Myocyte (in vitro differentiated cells): ENCODE measurements around the gene TTI1. TPM values are rescaled to one million over a fixed set of nuclear protein-coding genes. Genes with fewer than 3 reads are reported as not detected.

Experiments
- DNase-seq: peaks from one replicate; pipeline ENCODE4 v3.0.0-alpha.2; 2012; ENCODE audit warnings: low read depth
- total RNA-seq: library from RNA; depleted of rRNA; stranded (reverse); fragments of >200 nt; gene quantifications from 2 replicates; pipeline ENCODE4 v1.2.3, GENCODE V29; 2014

Gene TTI1
- total RNA-seq, 1 donor from 2014 or later, result 21.8 TPM

DNA sequence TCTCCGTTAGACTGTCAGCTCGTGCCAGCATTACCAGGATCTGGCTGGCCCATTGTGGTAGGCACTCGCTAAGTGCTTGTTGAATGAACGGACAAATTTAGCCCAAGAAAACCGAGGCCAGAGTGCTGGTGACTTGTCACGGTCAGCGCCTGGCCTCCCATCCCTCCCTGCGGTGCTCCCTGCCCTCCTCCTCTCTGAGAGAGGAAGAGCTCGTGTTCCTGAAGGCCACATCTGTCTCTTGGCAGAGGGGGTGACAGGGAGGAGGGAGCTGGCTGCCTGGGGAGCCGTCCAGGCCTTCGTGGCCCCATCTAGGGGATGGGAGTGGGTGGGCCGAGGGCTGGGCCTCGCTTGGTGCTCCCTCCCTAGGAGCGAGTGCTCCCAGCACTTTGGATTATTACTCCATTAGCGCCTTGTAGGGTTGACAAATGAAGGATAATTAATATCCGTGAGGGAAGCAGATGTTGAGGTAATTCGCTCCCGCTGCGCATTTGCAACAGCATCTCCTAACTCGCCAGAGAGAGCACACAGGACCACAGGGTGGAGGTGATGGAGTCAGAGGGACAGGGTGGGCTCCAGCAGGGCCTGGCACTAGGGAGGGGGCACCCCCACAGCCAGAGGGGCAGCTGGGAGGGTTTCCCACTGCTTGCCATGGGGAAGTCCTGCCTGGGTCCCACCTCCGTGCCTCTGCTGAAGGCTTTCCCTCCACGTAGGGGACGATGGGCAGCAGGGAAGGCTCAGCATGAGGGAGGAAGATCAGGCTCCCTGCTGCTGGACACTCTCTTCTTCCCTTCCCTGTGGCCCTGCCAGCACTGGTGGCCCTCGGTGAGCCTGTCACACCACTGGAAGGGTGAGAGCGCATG is 93.3 kb downstream of the TTI1 start:
- DNase-seq, result no peak

DNA sequence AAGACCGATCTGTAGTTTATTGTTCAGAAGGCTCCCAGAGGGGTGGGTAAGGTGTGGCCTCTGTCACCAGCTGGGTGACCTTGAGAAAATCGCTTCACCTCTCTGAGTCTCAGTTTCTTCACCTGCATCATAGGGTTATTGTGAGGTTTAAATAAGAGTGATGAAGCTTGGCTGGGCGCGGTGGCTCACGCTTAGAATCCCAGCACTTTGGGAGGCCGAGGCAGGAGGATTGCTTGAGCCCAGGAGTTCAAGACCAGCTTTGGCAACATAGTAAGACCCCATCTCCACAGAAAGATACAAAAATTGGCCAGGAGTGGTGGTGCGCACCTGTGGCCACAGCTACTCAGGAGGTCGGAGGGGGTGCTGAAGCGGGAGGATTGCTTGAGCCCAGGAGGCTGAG is 94.3 kb downstream of the TTI1 start:
- DNase-seq, result no peak

DNA sequence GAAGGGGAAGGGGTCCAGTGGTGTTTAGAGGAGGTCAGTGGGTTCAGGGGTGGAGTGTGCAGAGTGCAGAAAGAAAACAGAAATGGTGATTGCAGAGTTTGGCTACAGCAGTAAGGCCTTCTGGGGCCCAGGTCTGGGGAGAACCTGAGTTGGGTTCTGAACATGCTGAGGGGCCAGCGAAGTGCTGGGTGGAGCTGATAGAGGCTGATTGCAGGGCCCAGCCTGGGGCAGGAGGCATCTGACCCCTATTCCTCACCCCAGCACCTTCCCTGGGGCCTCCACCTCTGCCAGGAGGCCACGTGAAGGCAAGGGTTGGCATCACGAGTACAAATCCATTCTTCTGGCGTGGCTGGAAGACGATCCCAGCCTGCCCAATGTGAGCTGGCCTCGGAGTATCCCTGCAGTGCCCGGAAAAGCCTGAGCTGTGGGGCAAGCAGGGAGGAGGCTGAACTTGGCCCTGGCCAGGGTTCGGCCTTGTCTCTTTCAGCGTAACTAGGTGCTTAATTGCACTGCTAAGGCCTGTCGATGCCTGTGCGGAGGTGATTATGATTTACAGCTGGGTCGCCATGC is 95.0 kb downstream of the TTI1 start:
- no peak for DNase-seq

DNA sequence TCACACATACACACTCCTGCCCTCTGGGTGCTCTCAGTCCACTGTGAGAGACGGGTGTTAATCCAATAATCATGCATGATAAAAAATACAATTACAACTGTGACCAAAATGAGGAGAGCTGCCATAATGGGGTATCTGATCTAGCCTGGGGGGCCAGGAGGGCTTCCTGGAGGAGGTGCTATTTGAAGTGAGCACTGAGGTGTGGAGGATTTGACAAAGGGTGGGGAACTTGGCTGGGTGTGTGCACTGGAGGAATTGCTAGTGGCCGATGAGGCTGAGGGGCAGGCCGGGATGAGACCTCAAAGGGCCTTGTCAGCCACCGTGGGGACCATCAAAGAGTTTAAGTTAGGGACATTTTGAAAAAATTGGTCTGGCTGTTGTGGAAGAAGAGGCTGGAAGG is 95.6 kb downstream of the TTI1 start:
- no peak for DNase-seq

DNA sequence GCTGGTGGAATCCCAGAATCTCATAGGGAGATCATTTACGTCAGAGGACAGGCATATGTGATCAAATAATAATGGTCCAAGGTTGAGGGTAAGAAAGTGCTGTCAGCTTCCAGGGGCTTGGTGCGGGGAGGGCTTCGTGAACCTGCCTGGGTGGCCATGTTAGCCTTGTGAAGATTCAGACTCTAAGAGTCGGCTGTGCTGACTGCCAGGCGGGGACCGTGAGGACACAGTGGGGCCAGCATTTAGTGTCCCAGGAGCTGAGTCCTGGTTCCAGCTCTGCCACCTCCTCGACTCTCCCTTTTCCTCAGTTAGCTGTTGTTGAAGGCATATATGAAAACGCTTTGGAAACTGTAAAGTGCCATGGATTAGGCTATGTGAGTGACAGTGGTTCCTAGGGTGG is 96.8 kb downstream of the TTI1 start:
- no peak for DNase-seq

- no peak for DNase-seq
Measured at GRCh38 chr20:37936041-37936440, 97.2 kb downstream of the TTI1 start.

- DNase-seq, result no peak
Measured at GRCh38 chr20:37935435-37935834, 97.8 kb downstream of the TTI1 start.

DNA sequence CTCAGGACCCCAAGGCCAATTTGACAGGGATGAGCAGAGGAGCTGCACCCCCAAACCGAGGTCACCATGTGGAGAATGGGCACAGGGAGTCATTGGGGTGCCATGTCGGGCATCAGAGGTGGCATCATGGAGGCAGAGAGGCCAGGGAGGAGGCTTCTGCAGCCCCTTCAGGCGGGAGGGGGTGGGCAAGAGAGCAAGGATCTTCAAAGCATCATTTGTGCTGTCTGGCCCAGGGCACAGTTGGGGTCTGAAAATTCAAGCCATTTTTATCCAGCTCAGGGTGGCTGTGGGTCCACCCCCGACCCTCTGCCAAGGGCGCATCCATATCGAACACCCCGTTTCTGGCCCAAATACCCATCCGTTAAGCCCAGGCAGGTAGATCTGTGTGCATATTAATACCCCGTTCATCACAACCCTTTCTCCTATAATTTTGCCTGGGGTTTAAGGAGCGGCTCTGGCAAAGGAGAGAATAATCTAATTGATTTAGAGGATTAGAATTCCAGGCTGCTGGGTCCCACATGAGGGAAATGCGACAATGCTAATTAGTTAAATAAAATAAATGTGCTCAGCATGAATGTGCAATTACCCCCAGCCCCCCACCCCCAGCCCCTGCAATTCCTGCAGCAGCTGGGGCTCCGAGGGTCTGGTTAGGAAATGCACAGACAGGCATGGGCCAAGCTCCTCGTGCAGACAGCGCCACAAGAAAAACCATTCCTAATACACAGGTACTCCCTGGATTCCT is 98.5 kb downstream of the TTI1 start:
- no peak for DNase-seq

DNA sequence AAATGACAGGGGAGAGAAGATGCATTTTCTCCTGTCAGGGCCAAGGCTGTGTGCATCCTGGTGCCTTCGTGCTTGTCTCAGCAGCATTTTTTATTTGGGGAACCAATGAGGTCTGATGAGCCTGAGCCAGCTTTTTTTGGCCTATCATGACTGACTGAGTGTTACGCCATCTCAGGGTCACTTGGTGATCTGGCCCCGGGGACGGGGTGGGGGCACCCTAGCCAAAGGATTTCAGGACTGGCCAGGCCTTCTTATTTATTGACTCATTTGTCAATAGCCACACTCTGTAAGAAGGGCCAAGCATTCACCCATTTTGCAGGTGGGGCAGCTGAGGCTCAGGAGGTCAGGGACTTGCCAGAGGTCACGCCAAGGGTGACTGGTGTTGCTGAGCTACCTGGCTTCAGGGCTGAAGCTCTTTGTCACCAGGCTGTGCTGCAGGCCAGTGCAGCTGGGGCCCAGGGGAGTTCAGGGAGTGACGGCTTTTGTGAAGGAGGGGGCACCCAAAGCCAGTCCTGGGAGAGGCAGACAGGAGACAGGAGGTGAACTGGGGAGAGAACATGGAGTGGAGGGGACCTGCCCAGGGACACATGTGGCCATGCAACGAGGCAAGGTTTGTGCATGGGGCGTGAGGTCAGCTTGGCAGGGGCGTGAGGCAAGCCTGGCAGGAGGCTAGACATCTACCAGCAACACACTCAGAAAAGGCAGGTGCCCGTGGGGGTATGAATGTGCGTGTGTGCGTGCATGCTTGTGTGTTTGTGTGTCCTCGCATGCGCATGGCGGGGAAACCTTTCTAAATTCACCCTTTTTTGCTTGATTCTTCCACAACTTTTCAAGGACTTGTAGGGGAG is 99.2 kb downstream of the TTI1 start:
- no peak for DNase-seq

Other genes starting within 250 kb of the TTI1 start
- gene VSTM2L, start 130.3 kb downstream of the TTI1 start, total RNA-seq, result 77.5 and 139 TPM in 2 replicates
- gene RPRD1B, start 290 bp upstream of the TTI1 start, total RNA-seq, result 24.2 and 24.3 TPM in 2 replicates
- 1.0 and 2.6 TPM in 2 replicates for gene TGM2, start 131.8 kb upstream of the TTI1 start, total RNA-seq
- gene KIAA1755, start 227.3 kb upstream of the TTI1 start, total RNA-seq, result 0.16 and 0.57 TPM in 2 replicates